HEK293T (cell line): ENCODE data around the gene MPIG6B.

Experiments
- ARNT ChIP-seq: fragments of 450-650 bp; IDR thresholded peaks from 2 replicates; pipeline ENCODE4 v1.6.1; 2017; ENCODE audit warnings: mild to moderate bottlenecking
- BHLHE40 ChIP-seq: fragments of 450-650 bp; IDR thresholded peaks from 2 replicates; pipeline ENCODE4 v1.6.1; 2016; ENCODE audit warnings: mild to moderate bottlenecking, moderate library complexity, borderline replicate concordance
- CTBP1 ChIP-seq: fragments of 450-650 bp; IDR thresholded peaks from 2 replicates; pipeline ENCODE4 v1.6.1; 2016; ENCODE audit warnings: borderline replicate concordance
- FOXA1 ChIP-seq: fragments of 450-650 bp; IDR thresholded peaks from 2 replicates; pipeline ENCODE4 v1.6.1; 2016; ENCODE audit warnings: mild to moderate bottlenecking
- FOXK2 ChIP-seq: fragments of 450-650 bp; IDR thresholded peaks from 2 replicates; pipeline ENCODE4 v1.6.1; 2016; ENCODE audit warnings: mild to moderate bottlenecking
- FOXM1 ChIP-seq: fragments of 450-650 bp; IDR thresholded peaks from 2 replicates; pipeline ENCODE4 v1.6.1; 2017; ENCODE audit warnings: mild to moderate bottlenecking, borderline replicate concordance
- L3MBTL2 ChIP-seq: fragments of 450-650 bp; conservative IDR thresholded peaks from 2 replicates; pipeline ENCODE4 v1.6.1; 2016; ENCODE audit warnings: mild to moderate bottlenecking
- LEF1 ChIP-seq: fragments of 450-650 bp; IDR thresholded peaks from 2 replicates; pipeline ENCODE4 v1.6.1; 2017; ENCODE audit warnings: mild to moderate bottlenecking, borderline replicate concordance
- NFRKB ChIP-seq: fragments of 450-650 bp; IDR thresholded peaks from 2 replicates; pipeline ENCODE4 v1.6.1; 2016; ENCODE audit warnings: mild to moderate bottlenecking, moderate library complexity
- SUZ12 ChIP-seq: fragments of 450-650 bp; IDR thresholded peaks from 2 replicates; pipeline ENCODE4 v1.6.1; 2016; ENCODE audit warnings: mild to moderate bottlenecking
- TARDBP ChIP-seq: fragments of 450-650 bp; IDR thresholded peaks from 2 replicates; pipeline ENCODE4 v1.6.1; 2016
- ZNF384 ChIP-seq: fragments of 450-650 bp; IDR thresholded peaks from 2 replicates; pipeline ENCODE4 v1.6.1; 2016
- TF ChIP-seq, protein P1 (sequence below): fragments of 450-650 bp; IDR thresholded peaks from 2 replicates; pipeline ENCODE4 v1.6.1; 2016

GRCh38 chr6:31719001-31719400 lies 4.2 kb upstream of the MPIG6B start:
- TF ChIP-seq TARDBP: no peak
- no peak for TF ChIP-seq SUZ12
- TF ChIP-seq LEF1: no peak
- no peak for TF ChIP-seq NFRKB
- TF ChIP-seq FOXK2: no peak
- TF ChIP-seq FOXM1: no peak
- no peak for TF ChIP-seq L3MBTL2
- TF ChIP-seq, protein P1, sequence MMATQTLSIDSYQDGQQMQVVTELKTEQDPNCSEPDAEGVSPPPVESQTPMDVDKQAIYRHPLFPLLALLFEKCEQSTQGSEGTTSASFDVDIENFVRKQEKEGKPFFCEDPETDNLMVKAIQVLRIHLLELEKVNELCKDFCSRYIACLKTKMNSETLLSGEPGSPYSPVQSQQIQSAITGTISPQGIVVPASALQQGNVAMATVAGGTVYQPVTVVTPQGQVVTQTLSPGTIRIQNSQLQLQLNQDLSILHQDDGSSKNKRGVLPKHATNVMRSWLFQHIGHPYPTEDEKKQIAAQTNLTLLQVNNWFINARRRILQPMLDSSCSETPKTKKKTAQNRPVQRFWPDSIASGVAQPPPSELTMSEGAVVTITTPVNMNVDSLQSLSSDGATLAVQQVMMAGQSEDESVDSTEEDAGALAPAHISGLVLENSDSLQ: no peak
- TF ChIP-seq ARNT: no peak
- TF ChIP-seq CTBP1: no peak
- no peak for TF ChIP-seq BHLHE40
- no peak for TF ChIP-seq ZNF384
- no peak for TF ChIP-seq FOXA1
